ENCODE measurements around the gene SWT1.

The SWT1 gene

GRCh38 chr1:185328255-185328654 is 171.3 kb downstream of the SWT1 start:
- H3K27ac Mint-ChIP-seq: no peak overlapping the region
- H3K27me3 Mint-ChIP-seq: no peaks in the 10 kb centered on the region
- no peaks in the 10 kb centered on the region for H3K36me3 Mint-ChIP-seq
- no peak for ATAC-seq
- no peaks in the 10 kb centered on the region for H3K4me1 Mint-ChIP-seq
- H3K9me3 Mint-ChIP-seq: no peaks in the 10 kb centered on the region
- H3K4me3 Mint-ChIP-seq: no peak overlapping the region

GRCh38 chr1:185334182-185334581 is 177.2 kb downstream of the SWT1 start:
- Mint-ChIP-seq H3K9me3 (no peaks in the 10 kb centered on the region), H3K4me3 (no peak overlapping the region), H3K4me1 (peaks cover 15% of the 10 kb centered on the region), H3K36me3 (no peaks in the 10 kb centered on the region), H3K27ac (no peak overlapping the region), H3K27me3 (no peaks in the 10 kb centered on the region)
- ATAC-seq: no peak

GRCh38 chr1:185337246-185337645 is 180.3 kb downstream of the SWT1 start:
- Mint-ChIP-seq H3K4me1 (peaks cover 26% of the 10 kb centered on the region), H3K27me3 (no peaks in the 10 kb centered on the region), H3K36me3 (no peaks in the 10 kb centered on the region), H3K27ac (peak overlapping the region; percentile 52), H3K9me3 (no peaks in the 10 kb centered on the region), H3K4me3 (no peak overlapping the region)
- no peak for ATAC-seq

GRCh38 chr1:185338719-185339622 is 182.0 kb downstream of the SWT1 start:
- Mint-ChIP-seq H3K27me3 (no peaks in the 10 kb centered on the region), H3K9me3 (no peaks in the 10 kb centered on the region), H3K27ac (peak overlapping the region; percentile 53), H3K4me3 (peak overlapping the region; percentile 16), H3K36me3 (no peaks in the 10 kb centered on the region), H3K4me1 (peaks cover 26% of the 10 kb centered on the region)
- peak; percentile 94 for ATAC-seq

GRCh38 chr1:185341196-185341781 is 184.3 kb downstream of the SWT1 start:
- ATAC-seq: no peak
- Mint-ChIP-seq H3K9me3 (no peaks in the 10 kb centered on the region), H3K36me3 (no peaks in the 10 kb centered on the region), H3K27ac (no peak overlapping the region), H3K4me3 (no peak overlapping the region), H3K27me3 (no peaks in the 10 kb centered on the region), H3K4me1 (peaks cover 40% of the 10 kb centered on the region)
